Gastrocnemius medialis (tissue), 4 donors: ENCODE results near the gene CAMK4. TPM values are rescaled to one million over a fixed set of nuclear protein-coding genes. Genes with fewer than 3 reads are reported as not detected.

Experiments used
- ATAC-seq, 2 donors: fragments of 150-250 bp; one replicate each; pipeline ENCODE4 v1.9.1; 2016
- DNase-seq, 2 donors: peaks; one replicate each; pipeline ENCODE4 v3.0.0-alpha.2; 2019
- H3K27ac ChIP-seq, 4 donors: fragments of 200-600 bp; sonication (generic); 1 replicate in 1 of 4; 2 replicates in 3 of 4; pipeline ENCODE4 v1.5.1; 2016 to 2018; ENCODE audit warnings: mild to moderate bottlenecking in 2 of 4, moderate library complexity in 1 of 4
- H3K27me3 ChIP-seq, 3 donors: fragments of 200-600 bp; sonication (generic) in 2 of 3; 1 replicate in 1 of 3; 2 replicates in 2 of 3; pipeline versions ENCODE4 v1.5.1 to v1.6.0; 2016 to 2019; ENCODE audit warnings: mild to moderate bottlenecking in 1 of 3, moderate library complexity in 1 of 3
- H3K36me3 ChIP-seq, 2 donors: fragments of 200-600 bp; sonication (generic) in 1 of 2; one replicate each; pipeline ENCODE4 v1.5.1; 2017 to 2018
- H3K4me1 ChIP-seq, 2 donors: fragments of 200-600 bp; sonication (generic) in 1 of 2; one replicate each; pipeline ENCODE4 v1.5.1; 2016 to 2017; ENCODE audit warnings: mild to moderate bottlenecking in 2 of 2
- H3K4me3 ChIP-seq, 4 donors: fragments of 200-600 bp; sonication (generic) in 3 of 4; 1 replicate in 1 of 4; 2 replicates in 3 of 4; pipeline ENCODE4 v1.5.1; 2016 to 2019; ENCODE audit warnings: mild to moderate bottlenecking in 2 of 4
- H3K9me3 ChIP-seq, 3 donors: fragments of 200-600 bp; sonication (generic) in 2 of 3; 1 replicate in 1 of 3; 2 replicates in 2 of 3; pipeline ENCODE4 v1.5.1; 2016 to 2019
- CTCF ChIP-seq, 5 experiments: fragments of 450-650 bp in 3 of 5; fragments of 200-600 bp in 2 of 5; sonication (generic) in 2 of 5; IDR thresholded peaks in 4 of 5; conservative IDR thresholded peaks in 1 of 5; 1 replicate in 4 of 5; 2 replicates in 1 of 5; pipeline ENCODE4 v1.5.1; 2016 to 2019; ENCODE audit warnings: antibody characterized with exemption in 5 of 5, mild to moderate bottlenecking in 3 of 5, moderate library complexity in 3 of 5
- POLR2A ChIP-seq, 2 donors: fragments of 450-650 bp; IDR thresholded peaks; one replicate each; pipeline ENCODE4 v1.6.1; 2017; ENCODE audit warnings: antibody characterized with exemption in 2 of 2, mild to moderate bottlenecking in 2 of 2, moderate library complexity in 2 of 2
- in situ Hi-C, 4 donors: fragments of 200-750 bp; cut with MboI; loops; one replicate each; pipeline versions ENCODE4 v1.15.0 to v1.8.0; 2017; ENCODE audit warnings: low sequenced_read_pairs in 4 of 4
- intact Hi-C: fragments of 100-400 bp; cut with DNase I; formaldehyde crosslinking; loops from one replicate; pipeline ENCODE4 v1.15.1; 2023; ENCODE audit warnings: low total_unique reads
- total RNA-seq, 4 donors: library from RNA; depleted of rRNA; stranded (reverse); fragments of >200 nt; gene quantifications; one replicate each; pipeline versions ENCODE4 v1.1.0 to v1.2.3, GENCODE V29; 2016

CAMK4 gene
- total RNA-seq, 4 donors from 2014 or later = 0.27 to 1.0 (median 0.72) TPM

- Histone ChIP-seq H3K27me3 (no peaks in the 10 kb centered on the region), H3K27ac (no peak overlapping the region), H3K4me3 (no peak overlapping the region), H3K36me3 (no peaks in the 10 kb centered on the region), H3K9me3 (no peaks in the 10 kb centered on the region), H3K4me1 (no peaks in the 10 kb centered on the region)
- intact Hi-C loops (no loop called here), in situ Hi-C loops (no loop called here)
- DNase-seq = no peak
- TF ChIP-seq POLR2A (IDR thresholded peaks at IDR 0.05) = no peak
- no peak for TF ChIP-seq CTCF (IDR thresholded peaks at IDR 0.05 in 4 of 5, conservative IDR thresholded peaks at IDR 0.05 in 1 of 5)
- ATAC-seq = no peak
Measured at GRCh38 chr5:111392181-111392580, 168.0 kb downstream of the CAMK4 start.

- Histone ChIP-seq H3K4me1 (no peaks in the 10 kb centered on the region), H3K36me3 (no peaks in the 10 kb centered on the region), H3K27ac (no peak overlapping the region), H3K27me3 (no peaks in the 10 kb centered on the region), H3K4me3 (no peak overlapping the region), H3K9me3 (no peaks in the 10 kb centered on the region)
- TF ChIP-seq CTCF (IDR thresholded peaks at IDR 0.05 in 4 of 5, conservative IDR thresholded peaks at IDR 0.05 in 1 of 5) (no peak), POLR2A (IDR thresholded peaks at IDR 0.05) (no peak)
- DNase-seq (no peak), ATAC-seq (no peak)
- in situ Hi-C loops (no loop called here), intact Hi-C loops (no loop called here)
Measured at GRCh38 chr5:111394586-111394985, 170.4 kb downstream of the CAMK4 start.

- H3K27ac ChIP-seq = no peak overlapping the region
- H3K4me1 ChIP-seq = no peaks in the 10 kb centered on the region
- H3K9me3 ChIP-seq = no peaks in the 10 kb centered on the region
- H3K36me3 ChIP-seq = no peaks in the 10 kb centered on the region
- DNase-seq (no peak), ATAC-seq (no peak)
- TF ChIP-seq CTCF (IDR thresholded peaks at IDR 0.05 in 4 of 5, conservative IDR thresholded peaks at IDR 0.05 in 1 of 5) (no peak), POLR2A (IDR thresholded peaks at IDR 0.05) (no peak)
- in situ Hi-C loops = no loop called here
- intact Hi-C loops = no loop called here
- no peak overlapping the region for H3K4me3 ChIP-seq
- no peaks in the 10 kb centered on the region for H3K27me3 ChIP-seq
Measured at GRCh38 chr5:111398013-111398412, 173.8 kb downstream of the CAMK4 start.

GRCh38 chr5:111399113-111399512 is 174.9 kb downstream of the CAMK4 start:
- Histone ChIP-seq H3K4me1 (no peaks in the 10 kb centered on the region), H3K27ac (no peak overlapping the region), H3K27me3 (no peaks in the 10 kb centered on the region), H3K36me3 (no peaks in the 10 kb centered on the region), H3K4me3 (no peak overlapping the region), H3K9me3 (no peaks in the 10 kb centered on the region)
- DNase-seq = no peak
- intact Hi-C loops = no loop called here
- no peak for ATAC-seq
- TF ChIP-seq CTCF (IDR thresholded peaks at IDR 0.05 in 4 of 5, conservative IDR thresholded peaks at IDR 0.05 in 1 of 5) (no peak), POLR2A (IDR thresholded peaks at IDR 0.05) (no peak)
- in situ Hi-C loops = no loop called here

GRCh38 chr5:111401906-111402305 is 177.7 kb downstream of the CAMK4 start:
- no peak for ATAC-seq

More at GRCh38 chr5:111401906-111402305, 177.7 kb downstream of the CAMK4 start:
- Histone ChIP-seq H3K9me3 (no peaks in the 10 kb centered on the region), H3K27ac (no peak overlapping the region), H3K27me3 (no peaks in the 10 kb centered on the region), H3K36me3 (no peaks in the 10 kb centered on the region), H3K4me3 (no peak overlapping the region), H3K4me1 (no peaks in the 10 kb centered on the region)
- TF ChIP-seq CTCF (IDR thresholded peaks at IDR 0.05 in 4 of 5, conservative IDR thresholded peaks at IDR 0.05 in 1 of 5) = no peak
- TF ChIP-seq POLR2A (IDR thresholded peaks at IDR 0.05) = no peak
- intact Hi-C loops = no loop called here
- DNase-seq = no peak
- in situ Hi-C loops = no loop called here
